ENCODE measurements around the gene CAV1.
"Not testable (repeated sequence)": the region's sequence is repeated elsewhere in the genome, so short reads cannot be mapped to it uniquely, and the experiment has no call there.

Gene CAV1

GRCh38 chr7:116583653-116584052 is 58.8 kb downstream of the CAV1 start:
- DNase-seq: no peak

- DNase-seq: no peak
Measured at GRCh38 chr7:116584721-116585120, 59.9 kb downstream of the CAV1 start.

- DNase-seq: no peak
Measured at GRCh38 chr7:116585392-116585791, 60.6 kb downstream of the CAV1 start.

- DNase-seq: no peak
Measured at GRCh38 chr7:116585967-116586366, 61.1 kb downstream of the CAV1 start.

DNA sequence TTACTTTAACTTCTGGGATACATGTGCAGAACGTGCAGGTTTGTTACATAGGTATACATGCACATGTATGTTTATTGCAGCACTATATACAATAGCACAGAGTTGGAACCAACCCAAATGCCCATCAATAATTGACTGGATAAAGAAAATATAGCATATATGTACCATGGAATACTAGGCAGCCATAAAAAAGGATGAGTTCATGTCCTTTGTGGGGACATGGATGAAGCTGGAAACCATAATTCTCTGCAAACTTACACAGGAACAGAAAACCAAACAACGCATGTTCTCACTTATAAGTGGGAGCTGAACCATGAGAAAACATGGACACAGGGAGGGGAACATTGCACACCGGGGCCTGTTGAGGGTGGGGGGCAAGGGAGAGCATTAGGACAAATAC is 62.4 kb downstream of the CAV1 start:
- DNase-seq: not testable (repeated sequence)

- DNase-seq: no peak
Measured at GRCh38 chr7:116588225-116588624, 63.4 kb downstream of the CAV1 start.

DNA sequence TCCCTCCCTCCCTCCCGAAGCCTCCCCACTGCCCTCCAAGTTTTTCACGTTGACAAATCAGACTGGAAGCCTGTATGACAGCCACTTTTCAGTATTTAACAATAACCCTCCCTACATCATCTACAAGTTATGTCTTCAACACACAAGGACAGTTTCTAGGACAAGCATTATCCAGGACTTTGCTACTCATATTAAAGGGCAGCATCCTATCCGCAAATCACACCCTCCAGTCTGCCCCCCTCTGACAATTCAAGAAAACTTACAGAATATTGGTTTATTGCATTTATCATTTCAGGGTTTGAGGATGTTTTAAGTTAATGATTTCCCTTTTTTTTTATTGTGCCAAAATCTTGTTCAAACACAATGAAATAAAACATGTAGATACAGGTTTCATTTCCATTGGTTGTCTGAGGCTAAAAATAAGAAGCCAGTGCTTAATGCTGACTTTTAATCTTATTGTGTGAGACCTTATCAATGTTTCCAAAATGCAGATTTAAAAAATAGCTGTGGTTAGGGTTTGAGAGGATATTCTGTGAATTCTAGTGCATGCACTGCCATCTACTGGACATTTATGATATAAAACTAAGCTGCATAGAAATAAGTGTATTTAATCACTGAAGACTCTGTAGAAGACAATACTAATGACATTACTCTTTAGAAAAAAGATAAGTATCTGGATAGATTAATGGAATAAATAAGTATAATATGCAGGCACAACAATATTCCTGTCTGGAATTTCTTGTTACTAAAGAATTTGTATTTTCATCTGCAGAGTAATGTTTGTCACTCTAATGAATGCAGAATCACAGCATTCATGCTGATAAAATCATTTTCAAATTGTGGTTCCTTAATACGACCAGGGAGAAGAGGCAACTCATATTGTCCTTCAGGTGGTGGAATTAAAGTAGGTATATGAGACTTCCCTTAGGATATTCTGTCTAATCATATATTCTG is 64.1 kb downstream of the CAV1 start:
- DNase-seq: peak in 1 of 2 experiments; percentile 60

DNA sequence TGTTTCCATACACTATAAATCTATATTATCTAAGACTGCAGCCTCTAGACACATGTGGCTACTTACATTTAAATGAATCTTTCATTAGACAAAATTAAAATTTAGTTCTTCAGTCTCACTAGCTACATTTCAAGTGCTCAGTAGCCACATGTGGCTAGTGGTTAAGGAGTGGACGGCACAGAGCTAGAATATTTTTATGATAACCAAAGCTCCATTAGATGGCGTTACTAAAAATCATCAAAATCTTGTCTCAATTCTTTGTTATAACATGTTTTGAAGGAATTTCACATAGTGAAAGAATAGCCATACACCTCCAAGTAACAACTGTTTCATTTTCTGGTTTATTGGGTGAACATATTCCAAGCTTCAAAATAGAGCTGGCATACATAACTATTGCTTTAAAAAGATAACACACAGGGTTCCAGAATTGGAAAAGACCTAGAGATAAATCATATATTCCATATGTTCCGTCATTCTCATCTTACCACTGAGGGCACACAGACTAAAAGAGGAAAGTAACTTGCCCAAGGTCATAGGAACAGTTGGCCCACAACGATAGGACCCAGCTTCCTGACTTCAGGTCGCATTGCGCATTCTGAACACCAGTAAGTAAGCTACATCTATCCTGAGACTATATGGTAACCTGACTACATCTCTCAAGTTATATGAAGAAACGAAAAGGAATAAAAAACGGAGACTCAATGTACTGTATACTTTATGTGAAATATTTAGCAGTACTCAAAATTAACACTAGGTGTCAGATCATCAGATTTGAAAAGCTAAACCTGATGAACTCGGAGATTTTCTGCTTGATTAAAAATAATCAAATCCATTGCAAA is 66.6 kb downstream of the CAV1 start:
- DNase-seq: peak in 1 of 2 experiments; percentile 47

- no peak for DNase-seq
Measured at GRCh38 chr7:116592041-116592355, 67.2 kb downstream of the CAV1 start.

GRCh38 chr7:116592445-116592844 is 67.6 kb downstream of the CAV1 start:
- no peak for DNase-seq

DNA sequence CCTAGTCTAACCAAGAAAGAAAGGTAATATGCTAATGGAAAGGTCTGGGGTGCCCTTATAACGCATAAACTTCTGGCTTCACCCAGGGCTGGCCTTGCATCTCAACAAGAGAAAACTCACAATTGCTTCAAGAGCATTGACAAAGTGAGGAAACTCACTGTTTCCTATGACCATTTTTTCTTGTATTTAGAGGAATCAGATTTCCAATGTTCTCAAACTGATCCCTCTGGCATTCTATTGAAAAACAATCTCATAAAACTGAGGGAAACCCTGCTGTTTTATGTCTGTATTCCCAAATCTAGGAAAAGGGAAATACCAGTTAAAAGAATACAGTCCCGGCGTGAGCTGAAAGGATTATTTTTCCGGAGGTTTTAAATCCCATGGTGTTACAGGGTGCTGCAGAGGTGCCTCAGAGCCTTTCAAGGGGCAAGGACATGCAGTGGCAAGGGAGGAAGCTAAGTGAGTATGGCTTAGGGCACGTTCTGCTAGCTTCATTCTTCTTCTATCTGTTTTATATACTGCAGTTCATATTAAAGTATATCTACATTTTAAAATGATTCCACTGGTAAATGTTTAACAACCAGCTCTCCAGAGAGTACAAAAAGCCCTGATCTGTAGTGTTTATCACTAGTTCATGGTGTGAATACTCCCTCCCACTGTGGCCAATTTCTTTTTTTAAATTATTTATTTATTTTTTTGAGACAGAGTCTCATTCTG is 68.7 kb downstream of the CAV1 start:
- DNase-seq: no peak

DNA sequence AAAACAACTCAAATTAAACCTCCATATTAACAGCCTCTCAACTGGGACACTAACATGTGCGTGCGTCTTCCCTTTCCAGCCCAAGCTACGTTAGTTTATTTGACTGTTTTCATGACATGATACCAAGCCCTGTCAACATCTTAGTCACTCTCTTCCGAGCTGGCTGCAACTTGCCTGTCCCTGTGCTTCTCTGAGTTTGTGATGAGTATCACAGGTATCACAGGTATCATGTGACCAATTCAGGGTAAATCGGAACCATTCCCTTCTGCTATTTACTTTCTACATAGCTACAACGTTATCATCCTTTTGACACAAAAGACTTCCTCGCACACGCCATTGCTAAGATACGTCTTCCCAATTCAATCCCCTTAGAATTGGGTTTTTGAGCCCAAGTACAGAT is 70.2 kb downstream of the CAV1 start:
- DNase-seq: no peak

GRCh38 chr7:116597384-116597783 is 72.5 kb downstream of the CAV1 start:
- no peak for DNase-seq

GRCh38 chr7:116598278-116598677 is 73.4 kb downstream of the CAV1 start:
- no peak for DNase-seq

GRCh38 chr7:116598861-116599260 is 74.0 kb downstream of the CAV1 start:
- DNase-seq: no peak

DNA sequence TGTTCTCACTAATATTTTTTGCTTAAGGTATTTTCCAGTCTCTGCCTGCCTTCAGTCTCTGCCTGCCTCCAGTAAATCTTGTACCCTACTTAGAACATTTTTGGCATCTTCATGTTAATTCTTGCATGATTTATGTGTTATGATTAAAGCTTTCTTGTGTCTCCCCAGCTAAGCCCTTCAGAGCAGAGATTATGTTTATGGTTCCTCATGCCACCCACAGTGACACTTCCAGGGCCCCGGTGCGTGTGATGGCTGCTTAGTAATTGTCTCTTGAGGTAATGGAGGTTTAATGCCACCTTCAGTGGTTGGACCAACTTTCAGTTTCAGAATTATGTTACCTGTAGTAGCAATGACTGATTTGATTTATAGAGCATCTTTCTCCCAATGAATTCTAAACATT is 76.6 kb downstream of the CAV1 start:
- no peak for DNase-seq

GRCh38 chr7:116607299-116607698 is 82.5 kb downstream of the CAV1 start:
- no peak for DNase-seq

DNA sequence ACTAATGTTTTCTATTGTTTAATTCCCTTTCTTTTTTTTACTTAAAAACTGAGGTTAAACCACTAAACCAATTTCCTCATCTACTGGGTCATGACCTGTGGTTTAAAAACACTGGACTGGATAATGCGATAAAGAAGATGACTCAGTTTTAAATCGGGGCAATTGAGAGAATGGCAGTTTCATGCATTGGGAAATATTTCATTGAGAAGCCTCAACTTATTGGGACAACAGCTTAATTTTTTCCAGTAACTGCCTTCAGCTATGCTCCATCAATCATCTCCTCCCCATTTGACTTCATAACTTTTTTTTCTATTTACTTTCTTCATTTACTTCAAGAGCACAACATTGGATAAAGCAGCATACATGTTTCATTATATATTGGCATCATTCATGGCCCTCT is 85.4 kb downstream of the CAV1 start:
- no peak for DNase-seq

- DNase-seq: no peak
Measured at GRCh38 chr7:116610721-116611120, 85.9 kb downstream of the CAV1 start.
